Right atrium auricular region (tissue), 2 donors: ENCODE results near the gene IL3. TPM values are rescaled to one million over a fixed set of nuclear protein-coding genes. Genes with fewer than 3 reads are reported as not detected.

Source experiments
- DNase-seq: peaks from one replicate; pipeline ENCODE4 v3.0.0-alpha.2; 2019; ENCODE audit warnings: low spot score
- H3K27ac ChIP-seq, 2 donors: fragments of 200-600 bp; sonication (generic); 1 replicate in 1 of 2; 2 replicates in 1 of 2; pipeline ENCODE4 v1.5.1; 2016 to 2019
- H3K27me3 ChIP-seq, 2 donors: fragments of 200-600 bp; sonication (generic); one replicate each; pipeline versions ENCODE4 v1.5.1 to v1.6.0; 2017 to 2019
- H3K36me3 ChIP-seq: fragments of 200-600 bp; sonication (generic); one replicate; pipeline ENCODE4 v1.5.1; 2016
- H3K4me1 ChIP-seq, 2 donors: fragments of 200-600 bp; sonication (generic); one replicate each; pipeline versions ENCODE4 v1.5.1 to v1.6.0; 2017 to 2019
- H3K4me3 ChIP-seq, 2 donors: fragments of 200-600 bp; sonication (generic); 1 replicate in 1 of 2; 2 replicates in 1 of 2; pipeline ENCODE4 v1.5.1; 2017 to 2019; ENCODE audit warnings: mild to moderate bottlenecking in 1 of 2, moderate library complexity in 1 of 2
- H3K9me3 ChIP-seq, 2 donors: fragments of 200-600 bp; sonication (generic); one replicate each; pipeline ENCODE4 v1.5.1; 2019
- total RNA-seq, 2 donors: library from RNA; depleted of rRNA; stranded (reverse); fragments of >200 nt; gene quantifications; one replicate each; pipeline ENCODE4 v1.1.0, GENCODE V29; 2016
- TF ChIP-seq, protein P1 (sequence below), 2 donors: fragments of 200-600 bp; sonication (generic); IDR thresholded peaks; one replicate each; pipeline ENCODE4 v1.5.1; 2019; ENCODE audit warnings: antibody characterized with exemption in 2 of 2

The IL3 gene
- total RNA-seq, 2 donors from 2014 or later = not detected

DNA sequence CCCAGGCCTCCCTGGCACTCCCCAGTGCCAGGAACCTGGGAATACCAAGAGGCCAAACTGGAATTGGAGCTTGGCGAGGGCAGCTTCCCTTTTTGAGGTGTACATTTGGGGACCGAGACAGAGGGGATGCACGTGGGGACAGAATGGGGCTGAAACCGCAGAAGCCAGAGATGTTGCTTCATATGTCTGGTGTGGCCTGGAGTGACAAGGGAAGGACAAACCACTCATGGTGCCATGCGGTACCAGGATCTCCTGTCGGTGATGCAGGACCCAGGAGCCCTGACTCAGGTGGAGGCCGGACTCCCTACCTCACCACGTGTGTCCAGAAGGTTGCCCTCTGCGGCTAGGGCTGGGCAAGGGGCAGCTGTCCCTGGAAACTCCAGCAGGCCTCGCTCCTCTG, 9.1 kb downstream of the IL3 start:
- Histone ChIP-seq H3K27ac (no peak overlapping the region), H3K9me3 (no peaks in the 10 kb centered on the region), H3K27me3 (no peaks in the 10 kb centered on the region), H3K36me3 (no peaks in the 10 kb centered on the region), H3K4me1 (no peaks in the 10 kb centered on the region), H3K4me3 (no peak overlapping the region)
- TF ChIP-seq, protein P1, sequence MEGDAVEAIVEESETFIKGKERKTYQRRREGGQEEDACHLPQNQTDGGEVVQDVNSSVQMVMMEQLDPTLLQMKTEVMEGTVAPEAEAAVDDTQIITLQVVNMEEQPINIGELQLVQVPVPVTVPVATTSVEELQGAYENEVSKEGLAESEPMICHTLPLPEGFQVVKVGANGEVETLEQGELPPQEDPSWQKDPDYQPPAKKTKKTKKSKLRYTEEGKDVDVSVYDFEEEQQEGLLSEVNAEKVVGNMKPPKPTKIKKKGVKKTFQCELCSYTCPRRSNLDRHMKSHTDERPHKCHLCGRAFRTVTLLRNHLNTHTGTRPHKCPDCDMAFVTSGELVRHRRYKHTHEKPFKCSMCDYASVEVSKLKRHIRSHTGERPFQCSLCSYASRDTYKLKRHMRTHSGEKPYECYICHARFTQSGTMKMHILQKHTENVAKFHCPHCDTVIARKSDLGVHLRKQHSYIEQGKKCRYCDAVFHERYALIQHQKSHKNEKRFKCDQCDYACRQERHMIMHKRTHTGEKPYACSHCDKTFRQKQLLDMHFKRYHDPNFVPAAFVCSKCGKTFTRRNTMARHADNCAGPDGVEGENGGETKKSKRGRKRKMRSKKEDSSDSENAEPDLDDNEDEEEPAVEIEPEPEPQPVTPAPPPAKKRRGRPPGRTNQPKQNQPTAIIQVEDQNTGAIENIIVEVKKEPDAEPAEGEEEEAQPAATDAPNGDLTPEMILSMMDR (IDR thresholded peaks at IDR 0.05) = no peak
- DNase-seq = no peak

DNA sequence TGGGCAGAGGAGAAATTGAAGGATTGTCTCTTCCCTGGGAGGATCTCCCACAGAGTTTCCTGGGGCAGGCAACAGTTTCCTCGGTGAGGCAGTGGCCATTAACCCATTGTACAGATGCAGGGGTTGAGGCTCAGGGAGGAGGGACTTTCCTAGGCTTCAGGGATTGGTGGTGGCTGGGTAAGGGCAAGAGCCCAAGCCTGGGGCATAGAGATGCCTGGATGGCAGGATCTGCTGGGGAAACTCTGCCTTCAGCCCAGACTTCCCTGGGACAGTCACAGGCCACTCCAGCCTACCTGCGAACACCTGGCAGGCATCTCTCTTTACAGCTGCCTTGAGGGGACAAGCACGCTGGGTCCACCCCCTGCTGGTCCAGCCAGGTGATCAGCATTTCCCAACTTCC, 9.5 kb downstream of the IL3 start:
- TF ChIP-seq, protein P1 (IDR thresholded peaks at IDR 0.05) = no peak
- H3K9me3 ChIP-seq = no peaks in the 10 kb centered on the region
- H3K4me3 ChIP-seq = no peak overlapping the region
- no peaks in the 10 kb centered on the region for H3K36me3 ChIP-seq
- no peaks in the 10 kb centered on the region for H3K4me1 ChIP-seq
- no peak overlapping the region for H3K27ac ChIP-seq
- no peaks in the 10 kb centered on the region for H3K27me3 ChIP-seq
- no peak for DNase-seq

DNA sequence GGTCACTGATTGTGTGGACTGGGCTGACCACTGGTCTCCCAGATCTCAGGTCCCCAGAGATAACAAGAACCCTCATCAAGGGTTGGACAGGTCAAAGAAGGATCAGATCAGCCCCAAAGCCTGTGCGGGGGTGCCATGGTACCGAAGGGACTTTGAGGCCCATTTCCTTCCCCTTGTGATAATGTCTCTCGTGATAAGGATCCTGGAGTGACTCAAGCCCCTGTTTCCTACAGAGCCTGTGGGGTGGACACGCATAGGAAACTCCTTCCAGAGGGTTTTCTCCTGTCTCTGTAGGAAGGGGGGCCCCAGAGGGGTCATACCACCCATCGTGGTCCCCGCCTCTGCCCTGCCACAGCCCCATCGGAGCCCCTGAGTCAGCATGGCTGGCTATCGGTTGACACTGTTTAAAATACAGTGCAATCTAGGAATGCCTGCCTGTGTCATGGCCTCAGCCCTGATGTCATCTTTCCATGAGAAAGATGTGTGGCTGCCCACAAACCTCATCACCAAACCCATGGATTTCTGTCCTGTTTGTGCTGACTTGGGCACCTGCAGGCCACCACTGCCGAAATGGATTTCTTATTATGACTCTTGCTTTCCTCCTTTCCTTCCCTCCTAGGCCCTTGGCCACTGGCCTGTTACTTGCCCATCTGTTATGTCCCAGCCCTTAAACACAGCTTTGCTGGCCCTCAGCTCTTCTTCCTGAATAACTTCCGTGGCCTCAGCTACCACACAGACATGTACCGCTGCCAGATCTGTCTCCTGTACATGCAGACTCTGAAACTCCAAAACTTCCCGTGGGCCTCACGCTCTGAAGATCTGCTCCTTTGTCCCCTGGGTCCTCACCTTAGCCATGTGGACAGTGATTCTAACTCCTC, 10.2 kb downstream of the IL3 start:
- no peak for DNase-seq
- TF ChIP-seq, protein P1 (IDR thresholded peaks at IDR 0.05) = no peak
- Histone ChIP-seq H3K27ac (no peak overlapping the region), H3K27me3 (no peaks in the 10 kb centered on the region), H3K4me3 (no peak overlapping the region), H3K4me1 (no peaks in the 10 kb centered on the region), H3K36me3 (no peaks in the 10 kb centered on the region), H3K9me3 (no peaks in the 10 kb centered on the region)

DNA sequence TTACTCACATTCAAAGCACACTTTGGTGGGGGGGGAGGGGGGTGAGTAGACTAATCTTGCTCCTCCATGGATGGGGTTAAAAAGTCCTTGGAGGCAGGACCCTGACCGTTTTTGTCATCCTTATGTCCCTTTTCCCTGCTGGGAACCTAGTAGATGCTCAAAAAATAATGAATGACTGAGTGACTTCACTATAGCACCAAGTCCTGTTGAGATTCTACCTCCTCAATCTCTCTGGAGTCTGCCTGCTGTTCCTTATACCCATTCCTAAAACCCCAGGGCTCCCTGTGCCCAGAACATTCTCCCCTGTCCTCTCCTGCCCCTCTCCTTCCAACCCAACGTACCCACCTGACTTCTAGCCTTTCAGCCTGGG, 10.9 kb downstream of the IL3 start:
- DNase-seq = no peak
- TF ChIP-seq, protein P1 (IDR thresholded peaks at IDR 0.05) = no peak
- Histone ChIP-seq H3K27me3 (no peaks in the 10 kb centered on the region), H3K9me3 (no peaks in the 10 kb centered on the region), H3K36me3 (no peaks in the 10 kb centered on the region), H3K4me3 (no peak overlapping the region), H3K27ac (no peak overlapping the region), H3K4me1 (no peaks in the 10 kb centered on the region)

DNA sequence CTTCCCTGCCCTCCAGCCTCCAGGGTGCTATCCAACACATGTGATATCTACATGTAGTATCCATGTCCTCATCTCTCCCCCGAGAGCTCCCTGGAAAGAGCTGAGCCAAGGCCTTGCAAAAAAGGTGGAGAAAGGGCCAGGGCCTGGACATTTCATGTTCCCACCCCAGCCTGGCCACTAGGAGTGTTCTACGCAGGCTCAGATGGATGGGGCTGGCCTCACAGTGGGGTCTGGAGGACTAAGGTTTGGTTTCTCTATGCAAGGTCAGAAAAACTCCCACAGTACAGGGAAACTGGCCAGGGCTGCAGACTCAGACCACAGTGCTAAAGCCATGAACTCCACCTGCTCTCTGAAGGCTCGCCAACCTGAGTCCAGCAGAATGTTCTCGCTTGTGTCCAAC, 11.6 kb downstream of the IL3 start:
- Histone ChIP-seq H3K36me3 (no peaks in the 10 kb centered on the region), H3K27ac (no peak overlapping the region), H3K4me3 (no peak overlapping the region), H3K9me3 (no peaks in the 10 kb centered on the region), H3K27me3 (no peaks in the 10 kb centered on the region), H3K4me1 (no peaks in the 10 kb centered on the region)
- TF ChIP-seq, protein P1 (IDR thresholded peaks at IDR 0.05) = no peak
- DNase-seq = no peak

DNA sequence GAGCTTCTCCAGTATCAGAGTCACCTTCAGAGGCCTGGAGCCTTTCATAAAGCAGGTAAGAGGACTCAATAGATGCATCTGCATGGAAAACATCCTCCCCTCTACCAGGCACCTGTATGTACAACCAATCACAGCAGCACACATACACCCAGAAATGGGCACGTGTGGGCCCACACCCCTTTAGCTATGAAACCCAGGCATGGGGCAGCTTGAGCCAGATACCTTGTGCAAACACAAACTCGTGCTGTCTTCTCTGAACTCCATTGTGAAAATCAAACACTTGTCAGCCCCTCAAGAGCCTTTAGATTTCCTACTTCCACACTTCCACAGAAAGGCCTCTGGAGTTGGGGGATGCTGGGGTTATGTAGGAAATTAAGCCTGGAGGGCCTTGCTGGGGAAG, 12.1 kb downstream of the IL3 start:
- H3K27ac ChIP-seq = no peak overlapping the region
- TF ChIP-seq, protein P1 (IDR thresholded peaks at IDR 0.05) = no peak
- DNase-seq = no peak
- H3K4me1 ChIP-seq = no peaks in the 10 kb centered on the region
- no peak overlapping the region for H3K4me3 ChIP-seq
- H3K27me3 ChIP-seq = no peaks in the 10 kb centered on the region
- H3K9me3 ChIP-seq = no peaks in the 10 kb centered on the region
- no peaks in the 10 kb centered on the region for H3K36me3 ChIP-seq
